NCI-H510A treated with DMSO at 0.1 percent for 48 hours (cell line): ENCODE data around the gene DDX19B.
"Not testable (repeated sequence)": the region's sequence is repeated elsewhere in the genome, so short reads cannot be mapped to it uniquely, and the experiment has no call there.

ENCODE experiments used
- DNase-seq: peaks from one replicate; lab custom pipeline; 2025; lab: John Stamatoyannopoulos, UW

Gene DDX19B

GRCh38 chr16:70287304-70287971 lies 11.5 kb upstream of the DDX19B start:
- DNase-seq, result not testable (repeated sequence)

DNA sequence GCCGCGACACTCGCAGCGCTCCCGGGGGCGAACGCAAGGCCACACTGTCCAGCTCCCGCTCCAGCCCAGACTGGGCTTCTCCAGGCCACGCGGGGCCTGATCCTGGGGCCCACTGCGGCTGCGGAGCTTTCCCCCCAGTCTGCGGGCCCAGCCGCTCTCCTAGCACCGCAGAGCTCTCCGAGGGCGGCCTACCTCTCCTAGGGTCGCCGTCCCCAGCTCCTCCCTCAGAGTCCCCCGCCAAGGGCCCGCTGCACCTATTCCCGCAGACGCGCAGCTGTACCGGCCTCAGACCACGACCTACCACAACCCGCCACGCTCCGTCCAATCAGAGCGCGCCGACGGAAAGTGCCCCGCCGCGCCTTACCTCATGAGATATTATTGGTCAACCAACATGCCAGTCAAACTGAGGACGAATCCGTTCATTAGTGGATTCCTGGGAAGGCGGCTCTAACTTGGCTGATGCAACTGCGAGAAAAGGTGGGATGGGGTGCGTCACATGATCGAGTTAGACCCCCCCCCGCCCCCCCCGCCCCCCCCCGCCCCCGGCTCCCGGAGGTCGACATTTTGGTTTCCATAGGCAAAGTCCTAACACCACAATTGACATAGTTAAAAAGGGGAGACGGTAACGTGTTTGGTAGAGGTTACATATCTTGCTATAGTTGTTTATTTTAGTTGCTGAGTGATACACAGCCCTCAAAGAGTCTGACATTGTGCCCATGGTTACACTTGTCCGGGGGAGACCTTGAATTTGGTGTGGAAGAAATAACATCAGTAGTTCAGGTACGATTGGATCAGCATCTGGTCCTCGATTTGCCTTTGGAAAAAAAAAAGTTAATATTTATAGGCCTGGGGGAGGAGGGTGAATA lies 9.5 kb upstream of the DDX19B start, which contains the start of gene AARS1:
TSS of gene AARS1 (minus strand) at position 278 of the 866 bp plus-strand sequence. CDS start 6,743 bp downstream, outside the sequence.
- peak; percentile 94 for DNase-seq

GRCh38 chr16:70290949-70291519 lies 8.0 kb upstream of the DDX19B start:
- DNase-seq, result no peak

DNA sequence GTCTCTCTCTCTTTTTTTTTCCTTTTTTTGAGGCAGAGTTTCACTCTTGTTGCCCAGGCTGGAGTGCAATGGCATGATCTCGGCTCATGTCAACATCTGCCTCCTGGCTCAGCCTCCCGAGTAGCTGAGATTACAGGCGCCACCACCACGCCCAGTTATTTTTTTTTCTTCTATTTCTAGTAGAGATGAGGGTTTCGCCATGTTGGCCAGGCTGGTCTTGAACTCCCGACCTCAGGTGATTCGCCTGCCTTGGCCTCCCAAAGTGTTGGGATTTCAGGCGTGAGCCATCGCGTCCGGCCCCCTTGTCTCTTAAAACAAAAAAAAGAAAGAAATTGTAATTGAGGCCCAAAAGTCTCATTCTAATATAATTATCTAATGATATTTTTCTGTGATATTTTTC lies 6.8 kb upstream of the DDX19B start:
- not testable (repeated sequence) for DNase-seq

DNA sequence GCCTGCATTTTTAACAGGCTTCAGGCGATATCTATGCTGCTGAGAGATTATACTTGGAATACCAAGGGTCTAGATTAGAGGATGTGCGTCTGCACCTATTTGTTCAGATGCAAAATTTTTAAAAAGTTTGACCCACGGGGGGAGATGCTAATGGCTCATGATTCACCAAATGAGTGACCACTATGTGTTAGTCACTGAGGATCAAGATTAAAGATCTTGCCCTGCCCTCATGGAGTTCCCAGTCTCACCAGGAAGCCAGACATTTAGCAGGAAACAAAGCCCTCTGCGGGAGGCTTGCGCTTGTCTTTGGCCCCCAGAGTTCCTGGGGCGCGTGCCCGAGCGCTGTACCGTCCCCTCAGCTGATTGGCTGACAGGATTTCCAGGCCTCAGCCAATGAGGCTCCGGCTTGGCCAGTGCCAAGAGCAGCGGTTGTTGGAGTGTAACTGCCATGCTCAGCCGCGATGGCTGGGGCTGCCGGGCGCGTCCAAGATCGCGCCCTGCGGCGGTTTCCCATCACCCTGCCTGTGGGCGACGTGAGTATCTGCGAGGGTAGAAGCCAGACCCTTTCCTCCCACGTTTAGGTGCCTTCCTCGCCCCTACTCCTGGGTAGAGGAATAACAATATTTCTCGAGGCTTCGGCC lies 4.5 kb upstream of the DDX19B start:
- no peak for DNase-seq

DNA sequence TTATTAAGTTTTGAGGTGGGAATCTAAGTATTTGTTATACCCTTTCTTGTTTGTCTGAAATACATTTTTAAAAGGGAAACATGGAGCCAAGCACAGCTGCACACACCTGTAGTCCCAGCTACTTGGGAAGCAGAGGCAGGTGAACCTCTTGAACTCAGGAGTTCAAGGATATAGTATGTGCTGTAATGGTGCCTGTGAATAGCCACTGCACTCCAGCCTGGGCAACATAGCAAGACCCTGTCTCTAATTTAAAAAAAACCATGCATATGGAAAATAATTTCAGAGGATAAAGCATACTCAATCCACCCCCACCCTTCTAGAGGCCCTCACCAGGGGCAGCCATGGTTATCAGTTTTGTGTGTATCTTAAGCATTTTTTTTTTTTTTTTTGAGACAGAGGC lies 3.4 kb upstream of the DDX19B start:
- no peak for DNase-seq

DNA sequence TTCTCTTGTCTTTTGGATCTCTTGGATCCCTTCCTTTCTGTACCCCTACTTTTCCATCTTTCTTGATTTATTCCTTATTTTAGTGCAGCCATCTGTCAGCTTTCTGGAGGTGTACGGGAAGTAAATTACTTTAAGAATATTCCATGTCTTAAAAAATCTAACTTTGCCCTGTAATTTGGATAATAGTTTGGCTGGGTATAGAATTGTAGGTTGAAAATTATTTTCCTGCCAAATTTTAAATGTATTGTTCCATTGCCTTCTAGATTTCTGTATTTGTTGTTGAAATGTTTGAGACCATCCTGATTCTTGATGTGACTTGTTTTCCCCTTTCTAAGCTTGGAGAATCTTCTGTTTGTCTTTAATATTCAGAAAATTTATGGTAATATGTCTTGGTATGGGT lies 2.1 kb downstream of the DDX19B start:
- DNase-seq, result no peak

DNA sequence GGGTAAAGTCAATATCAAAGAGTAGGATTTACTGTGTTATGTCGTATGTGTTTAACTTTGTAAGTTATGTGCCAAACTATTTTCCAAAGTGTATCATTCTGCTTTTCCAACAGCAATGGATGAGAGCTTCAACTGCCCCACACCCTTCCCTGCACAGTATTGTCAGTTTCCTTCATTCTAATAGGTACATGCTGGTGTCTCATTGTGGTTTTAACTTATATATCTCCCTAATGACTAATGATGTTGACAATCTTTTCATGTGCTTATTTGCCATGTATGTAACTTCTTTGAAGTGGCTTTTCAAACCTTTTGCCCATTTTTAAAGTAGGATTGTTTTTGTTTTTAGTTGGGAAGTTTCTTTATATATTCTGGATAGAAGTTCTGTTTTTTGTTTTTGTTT lies 3.8 kb downstream of the DDX19B start:
- no peak for DNase-seq

- DNase-seq, result no peak
These were observed 6.0 kb downstream of the DDX19B start for GRCh38 chr16:70304892-70305448.

DNA sequence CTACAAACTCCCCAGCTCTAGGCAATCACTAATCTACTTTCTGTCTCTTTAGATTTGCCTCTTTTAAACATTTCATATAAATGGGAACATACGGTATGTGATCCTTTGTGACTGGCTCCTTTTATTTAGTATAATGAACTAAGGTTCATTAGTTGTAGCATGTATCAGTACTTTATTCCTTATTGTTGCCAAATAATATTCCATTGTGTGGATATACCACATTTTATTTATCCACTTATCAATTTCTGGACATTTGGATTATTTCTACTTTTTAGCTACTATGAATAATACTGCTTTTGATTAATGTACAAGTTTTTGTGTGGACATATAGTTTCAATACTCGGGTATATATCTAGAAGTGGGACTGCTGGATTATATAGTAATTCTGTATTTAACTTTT lies 7.9 kb downstream of the DDX19B start:
- no peak for DNase-seq

DNA sequence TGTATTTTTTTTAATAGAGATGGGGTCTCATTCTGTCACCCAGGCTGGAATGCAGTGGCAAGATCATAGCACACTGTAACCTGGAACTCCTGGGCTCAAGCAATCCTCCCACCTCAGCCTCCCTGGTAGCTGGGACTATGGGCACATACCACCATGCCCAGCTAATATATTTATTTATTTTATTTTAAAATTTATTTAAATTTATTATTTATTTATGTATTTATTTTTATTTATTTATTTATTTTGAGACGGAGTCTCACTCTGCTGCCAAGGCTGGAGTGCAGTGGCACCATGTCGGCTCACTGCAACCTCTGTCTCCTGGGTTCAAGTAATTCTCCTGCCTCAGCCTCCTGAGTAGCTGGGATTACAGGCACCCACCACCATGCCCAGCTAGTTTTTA lies 8.7 kb downstream of the DDX19B start:
- not testable (repeated sequence) for DNase-seq

DNA sequence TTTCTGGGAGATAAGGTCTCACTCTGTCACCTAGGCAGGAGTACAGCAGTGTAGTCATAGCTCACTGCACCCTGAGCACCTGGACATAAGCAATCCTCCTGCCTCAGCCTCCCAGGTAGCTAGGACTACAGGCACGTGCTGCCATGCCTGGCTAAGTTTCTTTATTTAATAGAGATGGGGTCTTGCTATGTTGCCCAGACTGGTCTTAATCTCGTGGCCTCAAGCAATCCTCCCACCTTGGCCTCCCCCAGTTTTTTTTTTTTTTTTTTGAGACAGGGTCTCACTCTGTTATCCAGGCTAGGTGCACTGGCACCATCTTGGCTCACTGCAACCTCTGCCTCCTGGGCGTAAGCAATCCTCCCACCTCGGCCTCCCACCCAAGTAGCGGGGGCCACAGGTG lies 21.1 kb downstream of the DDX19B start:
- DNase-seq, result no peak

GRCh38 chr16:70324998-70325747 lies 26.2 kb downstream of the DDX19B start:
- DNase-seq, result no peak

DNA sequence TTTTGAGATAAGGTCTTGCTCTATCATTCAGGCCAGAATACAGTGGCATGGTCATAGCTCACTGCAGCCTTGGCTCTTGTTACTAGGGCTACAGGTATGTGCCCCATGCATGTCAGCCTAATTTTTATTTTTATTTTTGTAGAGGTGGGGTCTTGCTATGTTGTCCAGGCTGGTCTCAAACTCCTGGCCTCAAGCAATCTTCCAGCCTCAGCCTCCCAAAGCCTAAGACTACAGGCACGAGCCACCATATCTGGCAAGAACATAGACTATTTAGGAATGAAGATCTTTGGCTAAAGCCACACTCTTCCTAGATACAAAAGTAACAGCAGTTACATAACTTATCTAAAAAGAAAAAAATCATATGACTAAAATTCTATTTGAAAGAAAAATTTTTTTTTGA lies 32.1 kb downstream of the DDX19B start:
- DNase-seq, result no peak

GRCh38 chr16:70331588-70332358 lies 32.8 kb downstream of the DDX19B start:
- no peak for DNase-seq

- not testable (repeated sequence) for DNase-seq
These were observed 33.7 kb downstream of the DDX19B start for GRCh38 chr16:70332728-70333127.

- no peak for DNase-seq
These were observed 38.8 kb downstream of the DDX19B start for GRCh38 chr16:70337814-70338213.

- DNase-seq, result no peak
These were observed 42.6 kb downstream of the DDX19B start for GRCh38 chr16:70341600-70341999.

- DNase-seq, result no peak
These were observed 43.0 kb downstream of the DDX19B start for GRCh38 chr16:70342016-70342415.

DNA sequence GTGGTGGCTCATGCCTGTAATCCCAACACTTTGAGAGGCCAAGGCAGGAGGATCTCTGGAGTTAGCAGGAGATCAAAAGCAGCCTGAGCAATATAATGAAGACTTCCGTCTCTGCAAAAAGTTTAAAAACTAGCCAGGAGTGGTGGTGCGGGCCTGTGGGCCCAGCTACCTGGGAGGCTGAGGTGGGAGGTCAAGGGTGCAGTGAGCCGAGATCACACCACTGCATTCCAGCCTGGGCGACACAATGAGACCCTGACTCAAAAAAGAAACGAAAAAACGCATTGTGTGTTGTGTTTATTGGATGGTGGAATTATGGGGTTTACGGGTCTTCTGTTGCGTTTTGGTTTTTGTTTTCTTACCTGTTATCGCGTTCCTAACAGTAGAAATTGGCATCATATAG lies 46.9 kb downstream of the DDX19B start:
- no peak for DNase-seq

DNA sequence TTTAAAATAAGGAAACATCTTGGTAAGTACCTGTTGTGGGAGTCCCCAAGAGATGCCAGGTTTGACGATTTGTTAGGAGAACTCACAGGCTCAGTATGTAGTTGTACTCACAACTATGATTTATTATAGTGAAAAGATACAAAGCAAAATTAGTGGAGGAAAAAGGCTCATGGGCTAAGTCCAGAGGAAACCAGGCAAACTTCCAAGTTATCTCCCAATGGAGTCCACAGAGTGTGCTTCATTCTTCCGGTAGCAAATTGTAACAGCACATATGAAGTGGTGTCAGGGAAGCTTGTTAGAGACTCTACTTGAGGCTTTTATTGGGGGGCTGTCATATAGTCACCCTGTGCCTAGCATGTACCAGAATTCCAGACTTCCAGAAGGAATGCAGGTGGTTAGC lies 50.0 kb downstream of the DDX19B start:
- DNase-seq, result no peak
